GM21619 (cell line): ENCODE results near the gene ZNF236.
"Not testable (repeated sequence)": the region's sequence is repeated elsewhere in the genome, so short reads cannot be mapped to it uniquely, and the experiment has no call there.

Experiments
- ATAC-seq: cut with Tn5 transposase; IDR thresholded peaks from one replicate; pipeline ENCODE4 v1.9.1; 2021; ENCODE audit not compliant: unreplicated experiment

The ZNF236 gene

GRCh38 chr18:76984193-76985155 lies 162.1 kb downstream of the ZNF236 start:
- ATAC-seq: no peak

- no peak for ATAC-seq
These were observed 163.0 kb downstream of the ZNF236 start for GRCh38 chr18:76985156-76985950.

DNA sequence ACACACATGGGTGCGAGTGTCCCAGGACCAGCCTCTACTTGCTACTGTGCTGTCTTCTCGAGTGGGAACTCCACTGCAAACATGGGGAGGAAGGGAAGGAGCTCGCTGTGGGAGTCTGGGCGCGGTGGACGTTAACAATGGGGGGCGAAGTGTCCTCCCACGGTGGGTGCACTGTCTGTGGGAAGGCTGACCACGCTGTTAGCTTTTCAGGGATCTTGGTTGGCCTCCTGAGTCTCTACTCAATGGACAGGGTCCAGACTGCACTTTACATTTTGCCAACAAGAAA lies 163.5 kb downstream of the ZNF236 start:
- no peak for ATAC-seq

- ATAC-seq: no peak
These were observed 164.0 kb downstream of the ZNF236 start for GRCh38 chr18:76986406-76986805.

DNA sequence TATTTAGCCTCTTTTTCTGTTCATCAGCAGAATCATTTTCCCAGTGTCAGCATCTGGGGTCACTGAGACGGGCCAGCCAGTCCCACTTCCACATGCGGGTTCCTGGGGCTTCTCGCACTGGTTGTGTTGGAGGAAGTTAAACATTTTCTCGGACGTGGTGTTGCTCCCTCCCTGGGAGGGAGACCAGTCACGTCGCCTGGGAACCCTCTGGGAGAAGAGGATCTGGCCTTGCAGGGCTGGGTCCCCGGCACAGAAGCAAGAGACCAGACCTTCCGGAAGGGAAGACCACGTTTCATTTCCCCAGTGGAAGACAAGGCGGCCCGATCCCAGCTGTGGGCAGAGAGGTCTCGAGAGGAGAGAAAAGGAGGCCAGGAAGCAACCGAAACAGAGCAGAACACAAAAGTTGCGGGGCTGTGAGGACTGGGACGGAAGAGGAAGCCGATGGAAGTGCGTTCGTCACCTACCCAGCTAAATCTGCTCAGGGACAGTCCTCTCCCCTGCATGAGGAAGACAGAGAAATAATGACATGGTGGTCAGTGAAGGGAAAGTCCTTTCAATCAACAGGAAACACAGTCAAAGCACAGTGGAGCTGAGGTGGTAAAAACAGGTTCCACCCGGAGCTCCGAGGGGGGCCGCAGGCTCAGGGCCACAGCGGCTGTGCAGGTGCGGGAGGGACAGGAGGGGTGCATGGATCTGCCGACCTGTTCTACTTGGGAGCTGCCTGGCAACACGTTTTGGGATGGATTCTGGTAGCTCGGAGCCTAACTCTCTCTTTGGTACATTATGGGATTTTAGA lies 165.9 kb downstream of the ZNF236 start:
- no peak for ATAC-seq

DNA sequence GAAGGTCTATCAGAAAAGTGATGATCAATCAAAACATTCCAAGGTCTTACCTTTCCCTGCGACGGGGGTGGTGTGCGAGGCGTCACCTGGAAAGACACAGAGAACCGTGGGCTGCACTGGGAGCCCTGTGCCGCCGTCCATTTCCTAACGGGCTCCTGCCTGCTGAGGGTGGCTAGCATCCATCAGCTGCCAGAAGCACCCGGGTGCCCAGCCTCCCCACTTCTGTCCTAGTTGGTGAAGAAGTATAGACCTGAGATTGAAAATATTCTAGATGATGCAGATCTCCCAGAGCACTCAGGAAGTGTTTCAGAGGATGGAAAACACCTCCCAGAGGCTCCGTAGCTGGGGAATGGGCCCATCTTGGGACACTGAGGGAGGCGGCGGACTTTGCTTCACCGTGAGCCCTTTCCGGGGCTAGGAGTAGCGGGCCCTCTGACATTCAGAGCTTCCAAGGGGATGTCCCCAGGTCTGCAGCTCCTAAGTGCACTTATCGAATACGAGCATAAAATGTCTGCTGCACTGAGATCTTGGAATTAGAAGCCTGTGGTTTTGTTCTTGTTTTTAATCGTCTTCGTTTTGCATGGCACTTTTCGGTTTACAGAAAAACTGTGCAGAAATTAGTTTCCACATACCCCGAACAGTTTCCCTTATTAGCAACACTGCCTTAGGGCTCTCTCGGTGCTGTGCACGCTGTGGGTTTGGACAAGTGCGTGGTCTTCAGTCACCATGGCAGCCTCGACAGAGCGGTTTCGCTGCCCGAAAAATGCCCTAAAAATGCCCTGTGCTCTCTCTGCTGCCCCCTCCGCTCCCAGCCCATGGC lies 166.7 kb downstream of the ZNF236 start:
- no peak for ATAC-seq

GRCh38 chr18:76989647-76990190 lies 167.4 kb downstream of the ZNF236 start:
- ATAC-seq: no peak

GRCh38 chr18:76990343-76991020 lies 168.1 kb downstream of the ZNF236 start:
- not testable (repeated sequence) for ATAC-seq

DNA sequence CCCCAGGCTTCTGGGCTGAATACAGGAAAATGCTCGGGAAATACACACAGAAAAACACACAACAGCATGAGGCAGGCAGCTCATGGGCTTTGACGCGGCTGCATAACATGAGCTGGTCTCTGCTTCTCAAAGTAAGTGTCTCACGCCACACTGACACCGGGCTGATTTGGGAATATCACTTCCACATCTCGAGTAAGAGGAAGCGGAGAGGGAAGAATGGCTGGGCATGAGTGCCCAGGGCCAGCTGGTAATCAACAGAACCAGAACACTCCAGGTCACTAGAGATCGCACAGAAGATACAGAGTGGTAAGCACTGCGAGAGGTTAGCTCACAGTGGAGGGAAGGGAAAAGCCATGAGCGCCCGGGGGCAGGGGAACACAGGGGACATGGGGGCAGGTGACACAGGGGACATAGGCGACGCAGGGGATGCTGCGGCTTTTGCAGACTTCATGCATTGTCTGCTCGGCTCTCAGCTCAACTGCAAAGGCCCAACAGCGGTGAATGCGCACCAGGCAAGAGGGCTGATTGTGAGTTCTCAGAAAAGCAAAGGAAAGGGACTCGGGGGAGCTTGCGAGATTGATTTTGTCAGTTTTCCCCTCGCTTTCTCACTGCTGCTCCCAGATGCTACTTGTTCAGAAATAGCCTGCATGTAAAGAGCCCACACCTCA lies 168.8 kb downstream of the ZNF236 start:
- ATAC-seq: no peak

GRCh38 chr18:76992226-76993084 lies 170.1 kb downstream of the ZNF236 start:
- no peak for ATAC-seq

GRCh38 chr18:76993085-76993382 lies 170.7 kb downstream of the ZNF236 start:
- no peak for ATAC-seq

- ATAC-seq: no peak
These were observed 171.2 kb downstream of the ZNF236 start for GRCh38 chr18:76993573-76993972.

GRCh38 chr18:76994086-76994654 lies 171.8 kb downstream of the ZNF236 start:
- ATAC-seq: no peak

DNA sequence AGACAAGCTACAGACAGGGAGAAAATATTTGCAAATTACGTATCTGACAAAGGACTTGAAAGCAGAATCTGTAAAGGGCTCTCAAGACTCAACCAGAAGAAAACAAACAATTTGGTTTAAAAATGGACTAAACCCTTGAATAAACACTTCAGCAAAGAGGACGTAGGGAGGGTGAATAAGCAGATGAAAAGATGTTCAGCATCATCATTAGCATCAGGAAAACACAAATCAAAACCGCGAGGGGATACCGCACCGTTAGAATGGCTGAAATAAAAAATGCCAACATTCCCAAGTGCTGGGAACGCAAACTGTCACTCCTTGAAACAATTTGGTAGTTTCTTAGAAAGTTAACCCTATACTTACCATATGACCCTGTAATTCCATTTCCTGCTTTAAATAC lies 173.5 kb downstream of the ZNF236 start:
- ATAC-seq: no peak

- no peak for ATAC-seq
These were observed 174.1 kb downstream of the ZNF236 start for GRCh38 chr18:76996429-76996828.

GRCh38 chr18:76997951-76998808 lies 175.8 kb downstream of the ZNF236 start:
- no peak for ATAC-seq

DNA sequence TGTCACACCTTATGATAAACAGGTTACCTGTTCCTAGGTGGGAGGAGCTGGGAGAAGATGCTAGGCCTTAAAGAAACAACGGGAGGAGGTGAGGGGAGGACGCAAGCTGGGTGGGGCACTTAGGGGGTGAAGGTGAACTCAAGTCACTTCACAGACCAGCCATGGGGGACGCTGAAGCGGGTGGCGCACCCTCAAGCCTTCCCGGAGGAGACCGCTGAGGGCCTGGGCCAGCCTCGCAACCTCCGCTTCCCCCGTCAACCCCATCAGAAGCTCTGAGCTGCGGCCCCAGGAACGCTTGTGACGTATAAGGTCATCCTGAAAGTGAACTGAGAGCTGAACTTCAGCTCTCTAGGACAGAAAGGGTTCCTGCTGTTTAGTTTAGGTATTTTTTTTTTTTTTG lies 176.7 kb downstream of the ZNF236 start:
- ATAC-seq: no peak
